ENCODE measurements around the gene PTPRG. TPM values are rescaled to one million over a fixed set of nuclear protein-coding genes. Genes with fewer than 3 reads are reported as not detected.

Gene PTPRG
- total and polyA plus RNA-seq, 4 donors: 3.6 to 35.6 (median 8.1) TPM

DNA sequence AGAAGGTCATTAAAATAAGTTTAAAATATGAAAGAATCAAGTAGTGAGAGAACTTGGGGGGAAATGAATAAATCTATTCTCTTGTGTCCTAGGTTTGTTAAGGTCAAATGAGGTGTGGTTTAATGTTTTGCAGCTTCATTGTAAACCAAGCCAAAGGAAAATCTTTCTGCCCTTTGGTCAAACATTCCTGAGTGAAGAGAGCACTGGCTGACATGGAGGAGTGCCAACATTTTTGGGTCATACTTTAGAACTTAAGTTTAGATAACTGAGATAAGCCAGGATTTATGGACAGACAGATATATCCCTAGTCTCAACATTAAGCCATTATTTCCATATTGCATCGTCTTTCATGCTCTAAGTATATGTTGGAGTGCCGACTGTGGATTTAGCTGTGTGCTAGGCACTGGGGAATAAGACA is 66.4 kb downstream of the PTPRG start:
- no peak for DNase-seq (ENCODE audit: low spot score)
- H3K4me1 ChIP-seq (ENCODE audit: control insufficient read depth in 4 of 4, insufficient read depth in 4 of 4, low read length in 3 of 4): peaks cover 0 to 24% (median 20%) of the 10 kb centered on the region in 4 donors
- no peaks in the 10 kb centered on the region for H3K27me3 ChIP-seq (ENCODE audit: control insufficient read depth in 4 of 4, insufficient read depth in 4 of 4, low read length in 3 of 4)
- no peak overlapping the region for H3K27ac ChIP-seq (ENCODE audit: low read depth in 1 of 2, low read length in 2 of 2)
- TF ChIP-seq HNF4G (IDR thresholded peaks at IDR 0.05): peak; percentile 69
- TF ChIP-seq FOXA1 (IDR thresholded peaks at IDR 0.05): peak; percentile 35
- TF ChIP-seq FOXA2 (IDR thresholded peaks at IDR 0.05): peak; percentile 27
- no peak for TF ChIP-seq CTCF (IDR thresholded peaks at IDR 0.05; ENCODE audit: low read depth, low read length, missing input control)
- peak; percentile 59 for TF ChIP-seq NR2F2 (IDR thresholded peaks at IDR 0.05)
- no peak for TF ChIP-seq MAX (IDR thresholded peaks at IDR 0.05)
- TF ChIP-seq REST (IDR thresholded peaks at IDR 0.05): no peak
- peak; percentile 32 for TF ChIP-seq YY1 (IDR thresholded peaks at IDR 0.05)
- TF ChIP-seq ZBTB33 (IDR thresholded peaks at IDR 0.05): no peak
- peak; percentile 90 for TF ChIP-seq SP1 (IDR thresholded peaks at IDR 0.05)
- no peak for TF ChIP-seq GABPA (IDR thresholded peaks at IDR 0.05 in 1 of 2, conservative IDR thresholded peaks at IDR 0.05 in 1 of 2)
- TF ChIP-seq, protein P1, sequence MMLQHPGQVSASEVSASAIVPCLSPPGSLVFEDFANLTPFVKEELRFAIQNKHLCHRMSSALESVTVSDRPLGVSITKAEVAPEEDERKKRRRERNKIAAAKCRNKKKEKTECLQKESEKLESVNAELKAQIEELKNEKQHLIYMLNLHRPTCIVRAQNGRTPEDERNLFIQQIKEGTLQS (IDR thresholded peaks at IDR 0.05): peak; percentile 62
- TF ChIP-seq EGR1 (IDR thresholded peaks at IDR 0.05; ENCODE audit: low read depth in 2 of 2): peak in 1 of 2 donors; percentile 66
- peak; percentile 78 to 80 for TF ChIP-seq JUND (IDR thresholded peaks at IDR 0.05)
- TF ChIP-seq RXRA (IDR thresholded peaks at IDR 0.05): peak; percentile 89 to 93
- TF ChIP-seq RAD21 (IDR thresholded peaks at IDR 0.05): peak; percentile 48 to 58
- no peak for TF ChIP-seq TAF1 (conservative IDR thresholded peaks at IDR 0.05)
- peak; percentile 86 to 91 for TF ChIP-seq HNF4A (conservative IDR thresholded peaks at IDR 0.05)
- no peaks in the 10 kb centered on the region for H3K36me3 ChIP-seq (ENCODE audit: control insufficient read depth in 4 of 4, insufficient read depth in 3 of 4, low read depth in 1 of 4, low read length in 3 of 4)
- H3K9me3 ChIP-seq (ENCODE audit: control insufficient read depth in 4 of 4, low read length in 3 of 4): no peaks in the 10 kb centered on the region
- no peak overlapping the region for H3K4me3 ChIP-seq (ENCODE audit: low read depth in 1 of 3, low read length in 3 of 3)
- WGBS: 29% methylated on average over 2 of the region's 2 CpGs
- no peak overlapping the region for H3K9ac ChIP-seq (ENCODE audit: low read depth in 1 of 2, low read length in 2 of 2)

All from liver (tissue), 9 donors.